Measurements from ENCODE around the gene ZNF683.

DNA sequence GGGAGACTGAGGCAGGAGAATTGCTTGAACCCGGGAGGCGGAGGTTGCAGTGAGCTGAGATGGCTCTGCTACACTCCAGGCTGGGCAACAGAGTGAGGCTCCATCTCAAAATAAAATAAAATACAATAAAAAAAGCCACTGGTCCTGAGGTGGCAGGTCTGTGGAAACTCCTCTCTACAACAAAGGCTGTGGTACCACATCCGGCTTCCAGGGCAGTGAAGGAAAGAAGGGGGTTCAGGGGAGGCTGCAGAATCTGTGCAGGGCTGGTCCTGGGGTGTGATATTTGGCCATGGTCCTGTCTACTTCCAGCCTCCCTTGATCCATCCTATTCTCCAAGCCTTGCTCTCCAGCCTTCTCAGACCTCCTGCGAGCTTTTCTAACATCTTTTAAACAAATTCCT, 731 bp upstream of the ZNF683 start:
- TF ChIP-seq, protein P1, sequence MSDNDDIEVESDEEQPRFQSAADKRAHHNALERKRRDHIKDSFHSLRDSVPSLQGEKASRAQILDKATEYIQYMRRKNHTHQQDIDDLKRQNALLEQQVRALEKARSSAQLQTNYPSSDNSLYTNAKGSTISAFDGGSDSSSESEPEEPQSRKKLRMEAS (IDR thresholded peaks at IDR 0.05), result no peak
- TF ChIP-seq FOXM1 (IDR thresholded peaks at IDR 0.05; ENCODE audit: borderline replicate concordance, low read depth), result no peak
- TF ChIP-seq RAD21 (IDR thresholded peaks at IDR 0.05; ENCODE audit: low read depth), result no peak

Data from Ishikawa (cell line).